Adrenal gland (tissue), 5 donors: Measurements from ENCODE around the gene NUP210L.

Experiments used
- POLR2A ChIP-seq, 2 donors: fragments of 450-650 bp; IDR thresholded peaks; one replicate each; pipeline ENCODE4 v1.6.1; 2017; ENCODE audit warnings: antibody characterized with exemption in 2 of 2, mild to moderate bottlenecking in 2 of 2, moderate library complexity in 1 of 2
- TF ChIP-seq, protein P1 (sequence below), 6 experiments: fragments of 450-650 bp in 4 of 6; fragments of 200-600 bp in 2 of 6; sonication (generic) in 1 of 6; IDR thresholded peaks; 1 replicate in 5 of 6; 2 replicates in 1 of 6; pipeline versions ENCODE4 v1.5.1 to v1.8.0; 2016 to 2021; ENCODE audit warnings: antibody characterized with exemption in 6 of 6, mild to moderate bottlenecking in 2 of 6, moderate library complexity in 1 of 6
- donor health status: DM: no; HTN: no; CAD: no.

DNA sequence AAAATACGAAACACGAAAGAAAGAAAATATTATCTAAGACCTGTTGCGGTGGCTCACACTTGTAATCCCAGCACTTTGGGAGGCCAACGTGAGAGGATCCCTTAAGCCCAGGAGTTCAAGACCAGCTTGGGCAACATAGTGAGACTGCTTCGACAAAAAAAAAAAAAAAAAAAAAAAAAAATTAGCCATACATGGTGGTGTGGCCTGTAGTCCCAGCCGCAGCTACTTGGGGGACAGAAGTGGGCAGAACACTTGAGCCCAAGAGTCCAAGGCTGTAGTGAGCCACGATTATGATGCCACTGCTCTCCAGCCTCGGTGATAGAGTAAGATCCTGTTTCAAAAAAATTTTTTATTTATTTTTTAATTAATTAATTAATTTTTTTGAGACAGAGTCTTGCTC, 167.3 kb downstream of the NUP210L start:
- TF ChIP-seq POLR2A (IDR thresholded peaks at IDR 0.05): no peak
- TF ChIP-seq, protein P1, sequence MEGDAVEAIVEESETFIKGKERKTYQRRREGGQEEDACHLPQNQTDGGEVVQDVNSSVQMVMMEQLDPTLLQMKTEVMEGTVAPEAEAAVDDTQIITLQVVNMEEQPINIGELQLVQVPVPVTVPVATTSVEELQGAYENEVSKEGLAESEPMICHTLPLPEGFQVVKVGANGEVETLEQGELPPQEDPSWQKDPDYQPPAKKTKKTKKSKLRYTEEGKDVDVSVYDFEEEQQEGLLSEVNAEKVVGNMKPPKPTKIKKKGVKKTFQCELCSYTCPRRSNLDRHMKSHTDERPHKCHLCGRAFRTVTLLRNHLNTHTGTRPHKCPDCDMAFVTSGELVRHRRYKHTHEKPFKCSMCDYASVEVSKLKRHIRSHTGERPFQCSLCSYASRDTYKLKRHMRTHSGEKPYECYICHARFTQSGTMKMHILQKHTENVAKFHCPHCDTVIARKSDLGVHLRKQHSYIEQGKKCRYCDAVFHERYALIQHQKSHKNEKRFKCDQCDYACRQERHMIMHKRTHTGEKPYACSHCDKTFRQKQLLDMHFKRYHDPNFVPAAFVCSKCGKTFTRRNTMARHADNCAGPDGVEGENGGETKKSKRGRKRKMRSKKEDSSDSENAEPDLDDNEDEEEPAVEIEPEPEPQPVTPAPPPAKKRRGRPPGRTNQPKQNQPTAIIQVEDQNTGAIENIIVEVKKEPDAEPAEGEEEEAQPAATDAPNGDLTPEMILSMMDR (IDR thresholded peaks at IDR 0.05): no peak
